ENCODE data around the gene DDX10. TPM values are rescaled to one million over a fixed set of nuclear protein-coding genes. Genes with fewer than 3 reads are reported as not detected.

DDX10 gene
- total and polyA plus RNA-seq, 2 of the 8 experiments (the other 6 are each of a cell fraction or from before 2014, with no cell fraction given) = 49.2 to 52.2 TPM

DNA sequence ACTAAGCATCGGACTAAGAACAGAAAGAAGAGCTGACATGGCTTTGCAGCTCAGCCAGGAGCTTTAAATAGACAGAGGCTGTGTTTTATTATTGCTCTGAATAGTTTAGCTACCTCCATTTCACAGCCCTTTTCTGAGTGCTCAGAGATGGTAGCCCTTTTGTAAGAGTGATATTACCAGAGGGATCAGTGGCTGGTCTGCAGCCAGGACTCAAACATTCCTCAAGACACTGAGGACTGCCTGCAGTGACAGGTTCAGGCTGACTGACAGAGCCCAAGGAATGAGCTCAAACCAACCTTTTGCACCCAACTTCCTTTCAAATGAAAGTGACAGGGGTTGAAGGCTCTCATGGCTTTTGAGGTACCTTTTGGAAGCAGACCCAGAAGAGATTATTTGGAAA is 189.0 kb downstream of the DDX10 start:
- no peak overlapping the region for H3K56ac ChIP-seq (replicated peaks; ENCODE audit: insufficient read length, low read depth, low read length)
- FAIRE-seq = no peak
- H4K91ac ChIP-seq (replicated peaks; ENCODE audit: insufficient read length, low read length) = no peak overlapping the region
- peaks cover 0 to 4% (median 0%) of the 10 kb centered on the region in 4 experiments; a peak in 1 of 8 replicates for H3K36me3 ChIP-seq (ENCODE audit: control insufficient read depth in 2 of 4, insufficient read depth in 4 of 4, low read length in 3 of 4)
- POLR2A ChIA-PET (ENCODE audit: partially characterized antibody) = no interaction called here
- H3K4me2 ChIP-seq (ENCODE audit: insufficient read depth in 1 of 2, low read depth in 2 of 2, low read length in 2 of 2) = no peak overlapping the region
- no peaks in the 10 kb centered on the region for H3K79me2 ChIP-seq (ENCODE audit: control insufficient read depth in 1 of 2, insufficient read depth in 2 of 2, low read length in 2 of 2)
- H3K14ac ChIP-seq (ENCODE audit: insufficient read length) = no peak overlapping the region
- no peak overlapping the region for H2BK5ac ChIP-seq (ENCODE audit: low read depth, low read length)
- no peak overlapping the region for H2AK5ac ChIP-seq (ENCODE audit: low read depth, low read length)
- 100% methylated on average over 1 of the region's 1 CpG; no CpG with 5 or more reads in 1 of the 2 experiments for WGBS, 2 experiments (ENCODE audit: extremely low coverage in 1 of 2, insufficient coverage in 1 of 2, insufficient read length in 1 of 2, insufficient replicate concordance in 2 of 2, low coverage in 1 of 2, low lambda C conversion rate in 2 of 2, missing lambda C conversion rate in 1 of 2)
- DNase-seq (ENCODE audit: low read depth in 1 of 2, low spot score in 2 of 2) = no peak
- no peak overlapping the region for H2AFZ ChIP-seq (ENCODE audit: low read length)
- H2BK20ac ChIP-seq (ENCODE audit: low read length) = no peak overlapping the region
- no peaks in the 10 kb centered on the region for H3K4me1 ChIP-seq (replicated peaks in 1 of 4; ENCODE audit: control insufficient read depth in 3 of 4, insufficient read depth in 4 of 4, low read length in 3 of 4)
- no peak overlapping the region for H3K23ac ChIP-seq (ENCODE audit: insufficient read length)
- no peak overlapping the region for H3K4ac ChIP-seq (replicated peaks; ENCODE audit: insufficient read length, low read depth, low read length)
- H2BK120ac ChIP-seq (replicated peaks; ENCODE audit: low read depth, low read length) = no peak overlapping the region
- no peaks in the 10 kb centered on the region for H3K79me1 ChIP-seq (ENCODE audit: low read depth, low read length)
- no peaks in the 10 kb centered on the region for H3K23me2 ChIP-seq (ENCODE audit: low read depth, low read length)
- no peak overlapping the region for H4K8ac ChIP-seq (ENCODE audit: extremely low read depth, insufficient read depth, low read length)
- H2BK15ac ChIP-seq (ENCODE audit: low read length) = no peak overlapping the region
- no peak overlapping the region for H2BK12ac ChIP-seq (ENCODE audit: low read depth, low read length)
- H3K9me3 ChIP-seq (ENCODE audit: insufficient read depth in 2 of 2, low read depth in 1 of 2, low read length in 1 of 2) = no peaks in the 10 kb centered on the region
- H3K27me3 ChIP-seq (replicated peaks in 1 of 4; ENCODE audit: control insufficient read depth in 3 of 4, extremely low read depth in 1 of 4, insufficient read depth in 3 of 4, low read length in 3 of 4) = no peaks in the 10 kb centered on the region
- no peak overlapping the region for H3K18ac ChIP-seq (ENCODE audit: extremely low read depth, low read length)
- CTCF ChIA-PET (ENCODE audit: partially characterized antibody) = interaction anchor here (0.6 to 1.5 kb wide), 10 partner anchors 12 to 247 kb away, joined by 3 to 5 read pairs (median 3); no protein-coding TSS in a partner anchor
- no peaks in the 10 kb centered on the region for H4K20me1 ChIP-seq (replicated peaks in 1 of 2; ENCODE audit: control insufficient read depth in 1 of 2, insufficient read depth in 2 of 2, low read length in 2 of 2)
- H4K5ac ChIP-seq (ENCODE audit: insufficient read length, low read depth, low read length) = no peak overlapping the region
- H3K4me3 ChIP-seq (ENCODE audit: extremely low read depth in 1 of 4, insufficient read depth in 2 of 4, low read depth in 3 of 4, low read length in 4 of 4) = no peak overlapping the region
- H3K9ac ChIP-seq (replicated peaks in 1 of 4; ENCODE audit: extremely low read depth in 1 of 4, low read depth in 3 of 4, low read length in 3 of 4) = no peak overlapping the region
- H3K27ac ChIP-seq (ENCODE audit: low read depth, low read length) = no peak overlapping the region
- no peak for TF ChIP-seq JUN (IDR thresholded peaks at IDR 0.05; ENCODE audit: low read depth, low read length)
- no peak for TF ChIP-seq CREB1 (IDR thresholded peaks at IDR 0.05)
- TF ChIP-seq SIN3A (conservative IDR thresholded peaks at IDR 0.05 in 1 of 2, IDR thresholded peaks at IDR 0.05 in 1 of 2; ENCODE audit: low read depth in 1 of 2, low read length in 2 of 2) = no peak
- TF ChIP-seq EP300 (IDR thresholded peaks at IDR 0.05; ENCODE audit: borderline replicate concordance in 1 of 2, low read depth in 2 of 2, low read length in 2 of 2) = no peak
- TF ChIP-seq TBP (IDR thresholded peaks at IDR 0.05; ENCODE audit: low read depth, low read length) = no peak
- TF ChIP-seq KDM5A (IDR thresholded peaks at IDR 0.05; ENCODE audit: low read length) = no peak
- no peak for TF ChIP-seq GTF2F1 (IDR thresholded peaks at IDR 0.05; ENCODE audit: borderline replicate concordance, low read depth, low read length)
- no peak for TF ChIP-seq MAFK (IDR thresholded peaks at IDR 0.05; ENCODE audit: low read depth, low read length)
- no peak for TF ChIP-seq USF2 (IDR thresholded peaks at IDR 0.05; ENCODE audit: low read length)
- no peak for TF ChIP-seq RAD21 (IDR thresholded peaks at IDR 0.05 in 1 of 2, conservative IDR thresholded peaks at IDR 0.05 in 1 of 2; ENCODE audit: low read depth in 2 of 2, low read length in 2 of 2)
- TF ChIP-seq TAF1 (IDR thresholded peaks at IDR 0.05; ENCODE audit: low read depth, low read length) = no peak
- no peak for TF ChIP-seq KDM4A (IDR thresholded peaks at IDR 0.05; ENCODE audit: low read depth, low read length, severe bottlenecking)
- TF ChIP-seq YY1 (IDR thresholded peaks at IDR 0.05; ENCODE audit: low read depth, low read length) = no peak

Data from H1 (cell line).